Lower leg skin (tissue), 4 donors: Measurements from ENCODE around the gene CENPVL2. TPM values are rescaled to one million over a fixed set of nuclear protein-coding genes. Genes with fewer than 3 reads are reported as not detected.
A peak's percentile ranks its signal among the peaks of the same experiment; 100 is the strongest.
"Not testable (repeated sequence)": the region's sequence is repeated elsewhere in the genome, so short reads cannot be mapped to it uniquely, and the experiment has no call there.

Experiments used
- DNase-seq, 2 donors: peaks; one replicate each; pipeline ENCODE4 v3.0.0-alpha.2; 2019; ENCODE audit warnings: low spot score in 2 of 2
- H3K4me3 ChIP-seq: fragments of 200-600 bp; sonication (generic); 2 replicates; pipeline ENCODE4 v1.5.1; 2017; ENCODE audit warnings: mild to moderate bottlenecking, low read depth; ENCODE audit not compliant: poor library complexity, severe bottlenecking
- CTCF ChIP-seq, 3 donors: fragments of 450-650 bp; IDR thresholded peaks; one replicate each; pipeline ENCODE4 v1.5.1; 2016; ENCODE audit warnings: antibody characterized with exemption in 3 of 3, mild to moderate bottlenecking in 3 of 3, moderate library complexity in 2 of 3
- POLR2A ChIP-seq, 2 donors: fragments of 450-650 bp; IDR thresholded peaks; one replicate each; pipeline ENCODE4 v1.6.1; 2016 to 2017; ENCODE audit warnings: antibody characterized with exemption in 2 of 2, mild to moderate bottlenecking in 1 of 2, moderate library complexity in 1 of 2
- WGBS, 2 donors: methylation state at CpG; one replicate each; pipeline ENCODE4 v1.1.5; 2018; 5-methylcytosine and 5-hydroxymethylcytosine counted together
- intact Hi-C: fragments of 100-400 bp; cut with DNase I; formaldehyde crosslinking; loops from one replicate; pipeline ENCODE4 v1.15.0; 2023; ENCODE audit warnings: low total_unique reads
- total RNA-seq, 4 donors: library from RNA; depleted of rRNA; stranded (reverse); fragments of >200 nt; gene quantifications; one replicate each; pipeline ENCODE4 v1.1.0, GENCODE V29; 2016

The CENPVL2 gene
- not detected for total RNA-seq

DNA sequence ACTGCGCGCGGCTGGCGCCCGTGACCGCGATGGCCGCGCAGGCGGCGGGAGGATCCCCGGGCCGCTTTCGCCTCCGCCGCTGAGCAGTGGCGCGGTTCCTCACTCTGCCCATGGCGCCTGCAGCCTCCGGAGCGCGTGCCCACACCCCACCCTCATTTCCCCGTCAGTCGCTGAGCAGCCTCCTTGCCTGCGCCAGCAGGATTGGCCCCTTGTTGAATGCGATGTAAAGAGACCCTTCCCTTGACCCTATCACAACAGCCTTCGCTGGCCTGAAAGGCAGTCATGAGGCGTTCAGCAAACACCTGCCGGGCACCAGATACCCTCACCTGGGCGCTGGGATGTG is at the start of gene CENPVL2:
Gene CENPVL2, minus strand, starts transcription at position 112 of the 343 bp plus-strand sequence. Its CDS starts 0 bp downstream, at position 112.
- DNase-seq, intact Hi-C loops, H3K4me3 ChIP-seq: not testable (repeated sequence)
- no CpG with 5 or more reads among the region's 30 CpGs for WGBS, 2 donors

DNA sequence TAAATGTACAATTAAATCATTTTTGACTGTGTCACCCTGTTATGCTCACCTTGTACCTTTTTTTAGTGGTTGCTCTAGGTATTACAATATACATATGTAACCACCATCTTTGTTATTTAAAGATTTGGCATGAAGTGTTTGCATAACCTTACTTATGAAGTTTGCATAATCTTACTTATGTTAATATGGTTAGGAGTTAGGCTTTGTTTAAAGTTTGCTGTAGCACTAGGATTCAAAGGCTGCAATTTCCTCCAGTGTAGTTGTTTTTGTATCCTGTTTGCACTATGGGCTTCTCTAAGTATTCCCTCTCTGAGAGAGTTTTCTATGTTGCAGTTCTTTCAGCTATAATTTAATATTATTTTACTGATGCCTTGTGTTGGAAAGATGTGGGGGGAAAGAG is 45.6 kb upstream of the CENPVL2 start:
- no peak for DNase-seq
- H3K4me3 ChIP-seq: no peak overlapping the region
- TF ChIP-seq CTCF (IDR thresholded peaks at IDR 0.05): no peak
- no peak for TF ChIP-seq POLR2A (IDR thresholded peaks at IDR 0.05)
- intact Hi-C loops: no loop called here

GRCh38 chrX:51712943-51713647 is 30.5 kb upstream of the CENPVL2 start:
- WGBS, 2 donors: no CpG with 5 or more reads among the region's 18 CpGs
- H3K4me3 ChIP-seq, intact Hi-C loops, DNase-seq: not testable (repeated sequence)

GRCh38 chrX:51710277-51711164 is 27.9 kb upstream of the CENPVL2 start, which contains the start of gene CENPVL1:
CENPVL1 (plus strand) TSS chrX:51710512; CDS start chrX:51710512, 0 bp downstream.
- H3K4me3 ChIP-seq, DNase-seq, intact Hi-C loops: not testable (repeated sequence)
- WGBS, 2 donors: no CpG with 5 or more reads among the region's 87 CpGs

DNA sequence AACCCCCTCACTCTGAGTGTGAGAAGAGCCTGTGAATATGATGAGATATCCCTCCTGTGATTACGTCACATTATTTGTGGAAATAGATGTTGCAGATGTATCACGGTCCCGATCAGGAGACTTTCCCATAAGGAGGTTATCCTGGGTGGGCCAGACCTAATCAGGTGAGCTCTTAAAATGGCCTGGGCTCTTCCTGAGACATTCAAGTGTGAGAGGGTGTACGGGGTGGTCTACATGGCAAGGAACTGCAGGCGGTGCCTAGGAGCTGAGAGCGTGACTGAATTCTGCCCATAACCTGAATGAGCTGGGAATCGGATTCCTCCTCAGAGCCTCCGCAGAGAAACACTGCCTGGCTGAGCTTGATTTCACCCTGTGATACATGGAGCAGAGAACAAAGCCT is 14.8 kb upstream of the CENPVL2 start:
- H3K4me3 ChIP-seq: no peak overlapping the region
- WGBS, 2 donors: 84 to 86% methylated on average over 8 of the region's 8 CpGs
- peak in 1 of 2 donors; percentile 42 for DNase-seq
- TF ChIP-seq CTCF (IDR thresholded peaks at IDR 0.05) (no peak), POLR2A (IDR thresholded peaks at IDR 0.05) (no peak)
- intact Hi-C loops: no loop called here

- no peak for TF ChIP-seq CTCF (IDR thresholded peaks at IDR 0.05)
- TF ChIP-seq POLR2A (IDR thresholded peaks at IDR 0.05): no peak
- WGBS, 2 donors: 75 to 85% methylated on average over 6 of the region's 6 CpGs
- DNase-seq: peak in 1 of 2 donors; percentile 31
- intact Hi-C loops: no loop called here
- H3K4me3 ChIP-seq: no peak overlapping the region
These were observed 11.6 kb upstream of the CENPVL2 start for GRCh38 chrX:51694254-51694653.

DNA sequence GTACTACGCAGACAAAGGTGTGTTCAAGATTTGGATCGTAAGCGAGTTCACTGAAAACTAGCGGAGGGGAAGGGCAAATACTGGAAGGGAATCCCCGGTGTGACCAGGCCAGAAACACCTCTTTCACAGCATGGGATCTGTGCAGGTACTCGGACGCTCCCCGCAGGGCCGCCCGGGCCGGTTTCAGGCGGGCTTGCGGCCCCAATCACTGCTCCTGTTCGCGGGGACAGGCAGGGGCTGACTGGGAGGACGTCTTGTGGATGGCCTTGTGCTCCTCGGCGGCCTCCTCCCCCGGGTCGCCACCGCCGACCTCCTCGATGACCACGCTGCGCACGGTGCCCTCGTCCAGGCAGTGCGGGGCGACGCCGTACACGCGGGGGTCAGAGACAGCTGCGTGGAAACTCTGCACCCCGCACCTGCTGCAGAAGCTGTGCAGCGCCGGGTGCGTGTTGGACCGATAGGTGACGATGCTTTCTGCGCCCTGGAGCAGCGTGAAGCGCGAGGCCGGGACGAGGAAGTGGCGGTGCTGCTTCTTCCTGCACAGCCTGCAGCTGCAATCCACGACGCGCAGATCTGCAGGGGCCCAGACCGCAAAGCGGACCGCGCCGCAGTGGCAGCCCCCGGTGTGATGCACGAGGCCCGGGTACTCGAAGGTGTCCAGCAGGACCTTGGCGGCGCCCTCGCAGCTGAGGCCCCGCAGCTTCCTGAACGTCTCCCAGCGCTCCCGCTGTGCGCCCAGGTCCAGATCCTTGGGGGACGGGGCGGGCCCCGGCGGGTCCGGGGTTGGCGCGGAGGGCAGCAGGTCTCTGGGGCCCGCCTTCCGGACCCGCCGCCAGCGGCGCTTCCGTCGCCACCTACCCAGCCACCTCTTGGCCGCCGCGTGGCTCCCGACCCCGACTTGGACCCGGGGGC is 567 bp downstream of the CENPVL2 start:
- whole genome bisulfite sequencing, 2 donors: no CpG with 5 or more reads among the region's 88 CpGs
- intact Hi-C loops, H3K4me3 ChIP-seq, DNase-seq: not testable (repeated sequence)

GRCh38 chrX:51679689-51680433 is 2.8 kb downstream of the CENPVL2 start:
- H3K4me3 ChIP-seq, DNase-seq, intact Hi-C loops: not testable (repeated sequence)
- WGBS, 2 donors: no CpG with 5 or more reads among the region's 18 CpGs
